ENCODE results near the gene INSIG1.

GRCh38 chr7:155311826-155312537, 14.3 kb downstream of the INSIG1 start:
- TF ChIP-seq ZBTB33 (IDR thresholded peaks at IDR 0.05; ENCODE audit: extremely low read depth, insufficient replicate concordance, low read length) (no peak), CTCF (IDR thresholded peaks at IDR 0.05 in 2 of 3, conservative IDR thresholded peaks at IDR 0.05 in 1 of 3; ENCODE audit: borderline replicate concordance in 1 of 3, insufficient read depth in 1 of 3, low read depth in 2 of 3, low read length in 2 of 3) (no peak), CEBPB (IDR thresholded peaks at IDR 0.05; ENCODE audit: low read depth) (no peak), POLR2A (IDR thresholded peaks at IDR 0.05; ENCODE audit: borderline replicate concordance, extremely low read depth, insufficient read depth, insufficient read length) (no peak), JUND (IDR thresholded peaks at IDR 0.05) (no peak), MAX (IDR thresholded peaks at IDR 0.05) (no peak), EZH2 (IDR thresholded peaks at IDR 0.05) (no peak), POLR2AphosphoS5 (IDR thresholded peaks at IDR 0.05; ENCODE audit: low read depth, low read length) (no peak), YY1 (IDR thresholded peaks at IDR 0.05; ENCODE audit: extremely low read depth, insufficient replicate concordance, low read depth, low read length) (no peak), SP1 (IDR thresholded peaks at IDR 0.05; ENCODE audit: low read depth) (no peak), TCF7L2 (IDR thresholded peaks at IDR 0.05; ENCODE audit: borderline replicate concordance, extremely low read depth, insufficient read depth, insufficient read length) (no peak), ZNF274 (IDR thresholded peaks at IDR 0.05; ENCODE audit: low read depth, low read length) (no peak), RAD21 (IDR thresholded peaks at IDR 0.05; ENCODE audit: low read depth) (no peak), REST (IDR thresholded peaks at IDR 0.05; ENCODE audit: low read depth) (no peak)

All from HCT116 (cell line).